ENCODE data around the gene RGS6.

RGS6 gene

GRCh38 chr14:72169521-72169920 lies 237.3 kb downstream of the RGS6 start:
- no peak for DNase-seq

GRCh38 chr14:72172049-72172448 lies 239.8 kb downstream of the RGS6 start:
- no peak for DNase-seq

- DNase-seq: no peak
Observed at GRCh38 chr14:72172597-72172996, 240.4 kb downstream of the RGS6 start.

- DNase-seq: no peak
Observed at GRCh38 chr14:72173038-72173720, 240.9 kb downstream of the RGS6 start.

- DNase-seq: no peak
Observed at GRCh38 chr14:72177251-72177650, 245.0 kb downstream of the RGS6 start.

GRCh38 chr14:72178517-72178916 lies 246.3 kb downstream of the RGS6 start:
- no peak for DNase-seq

GRCh38 chr14:72182708-72183432 lies 250.6 kb downstream of the RGS6 start:
- no peak for DNase-seq

- no peak for DNase-seq
Observed at GRCh38 chr14:72183631-72184030, 251.4 kb downstream of the RGS6 start.

GRCh38 chr14:72186523-72186922 lies 254.3 kb downstream of the RGS6 start:
- no peak for DNase-seq

GRCh38 chr14:72196237-72197015 lies 264.2 kb downstream of the RGS6 start:
- DNase-seq: no peak

GRCh38 chr14:72201645-72202044 lies 269.4 kb downstream of the RGS6 start:
- DNase-seq: no peak

GRCh38 chr14:72213424-72213823 lies 281.2 kb downstream of the RGS6 start:
- DNase-seq: no peak

- no peak for DNase-seq
Observed at GRCh38 chr14:72215080-72215479, 282.9 kb downstream of the RGS6 start.

- DNase-seq: no peak
Observed at GRCh38 chr14:72217135-72217534, 284.9 kb downstream of the RGS6 start.

- no peak for DNase-seq
Observed at GRCh38 chr14:72222046-72222445, 289.8 kb downstream of the RGS6 start.

GRCh38 chr14:72236629-72237028 lies 304.4 kb downstream of the RGS6 start:
- DNase-seq: no peak

- no peak for DNase-seq
Observed at GRCh38 chr14:72237722-72238666, 305.8 kb downstream of the RGS6 start.

- no peak for DNase-seq
Observed at GRCh38 chr14:72243309-72244293, 311.4 kb downstream of the RGS6 start.

- no peak for DNase-seq
Observed at GRCh38 chr14:72247896-72248465, 315.8 kb downstream of the RGS6 start.

- DNase-seq: no peak
Observed at GRCh38 chr14:72253503-72253902, 321.3 kb downstream of the RGS6 start.

Measured in NCI-H1105 treated with DMSO at 0.1 percent for 48 hours (cell line).